ENCODE results near the gene BMERB1.
"Not testable (repeated sequence)": the region's sequence is repeated elsewhere in the genome, so short reads cannot be mapped to it uniquely, and the experiment has no call there.

BMERB1 gene

DNA sequence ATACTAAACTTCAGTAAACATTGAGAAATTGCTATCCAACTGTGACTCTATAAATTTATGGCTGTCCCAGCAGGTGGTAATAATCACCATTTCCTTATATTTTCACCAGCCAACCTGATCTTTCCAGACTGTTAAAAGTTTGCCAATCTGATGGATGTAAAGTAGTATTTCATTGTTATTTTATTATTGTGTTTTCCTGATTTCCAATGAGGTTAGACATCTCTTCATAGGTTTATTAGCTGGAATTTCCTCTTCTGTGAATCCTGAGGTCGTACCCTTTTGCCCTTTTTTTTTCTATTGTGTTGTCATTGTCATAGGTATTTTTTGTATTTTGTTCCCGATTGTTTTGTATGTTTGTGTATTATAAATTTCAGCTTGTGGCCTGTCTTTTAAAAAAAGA, 31.7 kb downstream of the BMERB1 start:
- DNase-seq: no peak

DNA sequence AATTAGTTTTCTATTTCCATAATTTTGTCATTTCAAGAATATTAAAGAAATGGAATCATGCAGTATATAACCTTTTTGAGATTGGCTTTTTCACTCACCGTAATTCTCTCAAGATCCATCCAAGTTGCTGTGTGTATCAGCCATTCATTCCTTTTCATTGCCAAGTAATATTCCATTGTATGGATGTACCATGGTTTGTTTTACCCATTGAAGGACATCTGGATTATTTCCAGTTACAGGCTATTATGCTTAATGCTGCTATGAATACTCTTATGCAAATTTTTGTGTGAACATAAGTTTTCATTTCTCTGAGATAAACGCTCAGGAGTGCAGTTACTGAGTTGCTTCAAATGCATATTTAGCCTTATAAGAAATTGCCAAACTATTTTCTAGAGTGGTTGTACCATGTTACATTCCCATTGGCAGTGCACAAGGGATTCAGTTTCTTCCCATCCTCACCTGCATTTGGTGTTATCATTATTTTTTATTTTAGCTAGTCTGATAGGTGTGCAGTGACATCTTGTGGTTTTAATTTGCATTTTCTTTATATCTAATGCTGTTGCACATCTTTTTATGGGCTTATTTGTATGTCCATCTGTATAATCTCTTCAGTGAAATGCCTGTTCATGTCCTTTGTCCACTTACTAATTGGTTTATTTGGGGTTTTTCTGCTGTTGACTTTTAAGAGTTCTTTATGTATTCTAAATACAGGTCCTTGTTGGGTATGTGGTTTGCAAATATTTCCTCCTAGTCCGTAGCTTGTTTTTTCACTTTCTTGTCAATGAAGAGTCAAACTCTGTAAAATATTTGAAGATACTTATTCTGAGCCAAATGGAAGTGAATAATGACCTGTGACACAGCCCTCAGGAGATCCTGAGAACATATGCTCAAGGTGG, 32.7 kb downstream of the BMERB1 start:
- DNase-seq: peak; percentile 53

DNA sequence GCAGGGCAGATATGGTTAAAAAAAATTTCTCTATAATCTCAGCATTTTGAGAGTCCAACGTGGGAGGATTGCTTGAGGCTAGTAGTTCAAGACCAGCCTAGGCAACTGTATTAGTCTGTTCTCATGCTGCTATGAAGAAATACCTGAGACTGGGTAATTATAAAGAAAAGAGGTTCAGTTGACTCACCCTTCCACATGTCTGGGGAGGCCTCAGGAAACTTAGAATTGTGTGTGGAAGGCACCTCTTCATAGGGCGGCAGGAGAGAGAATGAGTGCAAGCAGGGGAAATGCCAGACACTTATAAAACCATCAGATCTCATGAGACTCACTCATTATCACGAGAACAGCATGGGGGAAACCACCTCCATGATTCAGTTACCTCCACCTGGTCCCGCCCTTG, 42.6 kb downstream of the BMERB1 start:
- DNase-seq: not testable (repeated sequence)

DNA sequence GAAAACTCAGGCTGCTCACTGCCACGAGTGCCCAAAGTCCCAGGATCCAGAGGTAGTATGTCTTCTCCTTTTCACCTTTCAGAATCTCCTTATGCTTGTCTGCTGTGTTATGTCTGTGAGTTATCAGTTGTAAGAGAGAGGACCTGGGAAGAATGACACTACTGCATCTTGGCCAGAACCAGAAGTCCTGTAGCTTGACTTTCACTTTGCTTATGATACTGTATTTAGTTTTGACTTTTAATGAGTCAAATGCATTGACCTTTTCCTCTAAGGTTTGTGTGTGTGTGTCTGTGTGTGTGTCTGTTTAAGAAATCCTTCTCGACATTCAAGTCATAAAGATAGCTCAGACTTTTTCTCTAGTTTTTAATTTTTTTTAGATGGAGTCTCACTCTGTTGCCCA, 43.4 kb downstream of the BMERB1 start:
- no peak for DNase-seq

DNA sequence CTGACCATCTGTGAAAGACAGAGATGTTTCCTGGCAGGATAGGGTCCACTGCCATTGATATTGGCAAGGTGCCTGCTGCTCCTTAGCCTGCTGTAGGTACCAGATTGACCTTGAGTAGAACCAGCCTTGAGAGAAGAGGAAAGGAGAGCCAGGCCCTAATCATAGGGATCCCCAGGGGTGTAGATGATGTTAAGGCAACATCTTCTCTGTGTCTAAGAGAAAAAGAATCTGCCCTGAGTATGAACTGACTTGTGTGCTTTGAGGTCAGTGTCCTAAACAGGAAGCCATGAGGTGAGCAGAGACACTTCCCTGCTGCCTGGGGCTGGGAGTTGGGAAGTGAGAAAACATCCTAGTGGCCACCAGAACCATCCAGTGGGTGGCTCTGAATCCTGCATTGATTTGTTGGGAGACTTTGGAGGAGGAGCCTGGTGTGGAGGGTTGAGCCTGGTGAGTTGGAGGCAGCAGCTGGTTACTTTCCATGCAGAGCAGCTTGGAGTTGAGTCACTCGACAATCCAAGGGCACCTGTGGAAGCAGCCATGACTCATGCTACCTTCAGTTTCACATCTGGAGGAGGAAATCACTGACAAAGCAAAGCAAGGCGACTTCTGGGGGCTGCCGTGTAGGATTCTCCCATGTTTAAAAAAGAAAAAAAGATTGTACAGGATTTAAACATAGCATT, 47.8 kb downstream of the BMERB1 start:
- no peak for DNase-seq

DNA sequence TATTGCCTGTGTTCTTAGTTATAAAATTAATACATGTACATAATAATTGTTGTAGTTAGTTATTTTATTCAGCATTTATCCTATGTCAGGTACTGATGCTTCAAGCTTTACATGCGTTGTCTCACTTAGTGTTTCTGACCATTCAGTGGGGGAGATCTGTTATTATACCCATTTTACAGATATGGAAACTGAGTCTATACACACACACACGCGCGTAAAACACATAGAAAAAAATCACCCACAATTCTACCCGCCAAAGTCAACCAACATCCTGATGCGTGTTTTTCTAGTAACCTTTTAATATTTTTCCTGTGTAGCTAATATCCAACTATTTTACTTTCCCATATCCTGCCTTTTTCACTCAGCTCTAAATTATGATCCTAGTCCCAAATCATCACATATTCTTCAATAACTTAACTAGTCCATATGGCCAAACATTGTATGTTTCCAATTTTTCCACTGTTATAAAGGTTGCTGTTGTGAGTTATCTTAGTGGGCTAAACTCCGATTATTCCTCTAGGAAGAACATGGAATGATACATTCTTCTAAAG, 48.4 kb downstream of the BMERB1 start:
- no peak for DNase-seq

DNA sequence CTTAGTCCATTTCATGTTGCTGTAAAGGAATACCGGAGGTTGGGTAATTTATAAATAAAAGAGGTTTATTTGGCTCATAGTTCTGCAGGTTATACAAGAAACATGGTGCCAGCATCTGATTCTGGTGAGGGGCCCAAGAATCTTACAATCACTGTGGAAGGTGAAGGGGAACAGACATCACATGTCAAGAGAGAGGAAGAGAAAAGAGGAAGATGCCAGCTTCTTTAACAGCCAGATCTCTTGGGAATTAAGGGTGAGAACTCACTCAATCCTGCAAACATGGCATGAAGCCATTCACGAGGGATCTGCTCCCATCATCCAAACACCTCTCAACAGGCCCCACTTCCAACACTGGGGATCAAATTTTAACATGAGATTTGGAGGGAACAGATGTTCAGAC, 49.5 kb downstream of the BMERB1 start:
- DNase-seq: no peak

DNA sequence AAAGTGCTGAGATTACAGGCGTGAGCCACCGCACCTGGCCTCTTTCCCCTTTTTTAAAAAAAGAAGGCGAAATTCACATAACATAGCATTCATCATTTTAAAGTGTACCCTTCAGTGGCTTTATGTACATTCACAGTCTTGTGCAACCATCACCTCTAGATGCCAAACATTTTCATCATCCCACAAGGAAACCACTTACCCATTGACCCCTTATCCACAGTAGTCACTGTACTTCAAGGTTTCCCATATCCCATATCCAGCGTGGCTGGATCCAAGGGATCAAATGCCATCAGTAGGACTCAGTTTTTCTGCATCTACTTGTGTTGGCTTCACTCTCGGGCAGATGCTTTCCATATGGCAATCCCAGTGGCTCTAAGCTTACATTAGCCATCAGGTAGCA, 50.3 kb downstream of the BMERB1 start:
- DNase-seq: no peak

DNA sequence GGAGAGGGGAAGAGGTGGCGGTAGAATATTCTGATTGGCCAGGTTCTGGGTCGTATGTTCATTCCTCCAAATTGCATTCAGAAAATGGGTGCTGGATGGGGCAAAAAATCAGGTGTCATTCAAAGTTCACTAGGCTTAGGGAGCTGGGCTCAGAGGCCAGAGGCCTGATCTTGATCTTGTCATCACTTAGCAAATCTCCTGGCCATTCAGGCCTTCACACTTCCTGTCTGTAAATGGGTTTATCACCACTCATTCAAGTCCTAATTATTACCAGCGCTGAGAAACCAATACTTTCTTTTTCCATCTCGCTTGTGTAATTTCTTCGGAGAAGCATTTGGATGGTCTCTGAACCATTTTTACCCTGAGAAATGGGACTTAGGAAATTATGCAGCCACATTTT, 50.8 kb downstream of the BMERB1 start:
- no peak for DNase-seq

DNA sequence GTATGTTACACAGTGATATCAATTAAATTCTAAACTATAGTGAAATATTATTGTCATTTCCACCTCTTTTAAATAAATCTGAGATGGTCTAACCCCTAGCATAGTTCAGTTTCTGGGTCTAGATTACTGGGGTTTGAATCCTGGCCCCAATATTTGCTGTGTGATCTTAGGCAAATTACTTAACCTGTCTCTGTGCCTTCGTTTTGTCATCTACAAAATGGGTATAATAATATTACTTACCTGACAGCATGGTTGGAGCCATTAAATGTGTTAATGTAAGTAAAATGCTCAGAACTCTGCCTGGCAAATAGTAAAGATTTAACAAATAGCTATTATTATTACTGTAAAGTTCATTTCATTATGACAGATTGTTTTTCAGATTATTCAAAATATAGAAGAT, 52.3 kb downstream of the BMERB1 start:
- no peak for DNase-seq

DNA sequence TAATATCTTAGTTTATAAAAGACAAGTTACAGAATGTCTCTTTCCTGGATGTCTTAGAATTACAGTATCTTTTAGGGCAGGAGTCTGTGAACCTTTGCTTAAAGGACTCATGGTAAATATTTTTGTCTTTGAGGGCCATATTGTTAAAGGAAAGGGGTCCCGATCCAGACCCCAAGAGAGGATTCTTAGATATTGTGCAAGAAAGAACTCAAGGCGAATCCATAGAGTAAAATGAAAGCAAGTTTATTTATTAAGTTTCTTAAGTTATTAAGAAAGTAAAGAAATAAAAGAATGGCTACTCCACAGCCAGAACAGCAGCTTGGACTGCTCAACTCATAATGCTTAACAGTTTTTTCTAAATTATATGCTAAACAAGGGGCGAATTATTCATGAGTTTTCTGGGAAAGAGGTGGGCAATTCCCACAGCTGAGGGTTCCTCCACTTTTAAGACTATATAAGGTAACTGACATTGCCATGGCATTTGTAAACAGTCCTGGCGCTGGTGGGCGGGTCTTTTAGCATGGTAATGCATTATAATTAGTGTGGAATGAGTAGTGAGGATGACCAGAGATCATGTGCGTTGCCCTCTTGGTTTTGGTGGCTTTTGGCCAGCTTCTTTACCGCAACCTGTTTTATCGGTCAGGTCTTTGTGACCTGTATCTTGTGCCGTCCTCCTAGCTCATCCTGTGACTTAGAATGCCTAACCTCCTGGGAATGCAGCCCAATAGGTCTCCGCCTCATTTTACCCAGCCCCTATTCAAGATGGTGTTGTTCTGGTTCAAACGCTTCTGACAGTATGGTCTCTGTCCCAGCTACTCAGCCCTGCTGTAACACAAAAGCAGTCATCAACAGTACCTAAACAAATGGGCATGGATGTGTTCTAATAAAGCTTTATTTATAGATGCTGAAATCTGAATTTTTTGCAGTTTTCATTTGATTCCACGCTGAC, 53.2 kb downstream of the BMERB1 start:
- DNase-seq: no peak

DNA sequence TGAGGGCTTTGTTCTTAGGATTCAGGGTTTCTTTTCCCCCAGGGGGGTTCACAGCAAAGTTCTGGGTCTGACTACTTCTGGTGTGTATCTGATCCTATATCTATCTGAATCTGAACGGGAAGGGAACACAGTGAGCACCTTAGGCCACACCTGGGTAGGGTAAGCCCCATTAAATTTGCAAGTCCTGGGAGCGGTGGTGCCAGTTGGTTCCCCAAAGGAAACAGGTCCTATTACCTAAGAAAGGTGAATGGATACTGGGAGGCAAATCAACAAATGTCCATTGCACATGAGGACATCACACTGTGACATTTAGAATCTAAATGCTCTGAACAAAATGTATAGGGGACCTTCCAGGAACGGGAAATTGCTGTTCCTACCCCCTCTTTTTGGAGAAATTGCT, 54.6 kb downstream of the BMERB1 start:
- DNase-seq: no peak

DNA sequence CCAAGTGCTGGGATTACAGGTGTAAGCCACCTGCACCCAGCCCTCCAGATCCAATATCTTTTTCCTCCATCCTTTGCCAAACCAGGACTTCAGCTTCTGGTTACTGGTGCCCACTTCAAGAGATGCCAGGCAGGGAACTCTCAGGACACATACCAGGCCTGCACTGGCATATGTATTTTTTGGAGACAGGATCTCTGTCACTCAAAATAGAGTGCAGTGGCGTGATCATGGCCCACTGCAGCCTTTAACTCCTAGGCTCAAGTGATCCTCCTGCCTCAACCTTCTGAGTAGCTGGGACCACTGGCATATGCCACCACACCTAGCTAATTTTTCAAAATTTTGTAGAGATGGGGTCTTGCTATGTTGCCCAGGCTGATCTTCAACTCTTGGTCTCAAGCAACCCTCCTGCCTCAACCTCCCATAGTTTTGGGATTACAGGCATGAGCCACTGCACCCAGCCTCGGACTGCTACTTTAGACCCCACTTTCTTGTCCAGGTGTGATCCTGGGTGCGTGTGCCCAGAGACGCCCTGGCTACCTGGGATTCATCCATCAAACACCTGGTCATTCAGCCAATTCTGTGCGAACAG, 55.8 kb downstream of the BMERB1 start:
- DNase-seq: no peak

DNA sequence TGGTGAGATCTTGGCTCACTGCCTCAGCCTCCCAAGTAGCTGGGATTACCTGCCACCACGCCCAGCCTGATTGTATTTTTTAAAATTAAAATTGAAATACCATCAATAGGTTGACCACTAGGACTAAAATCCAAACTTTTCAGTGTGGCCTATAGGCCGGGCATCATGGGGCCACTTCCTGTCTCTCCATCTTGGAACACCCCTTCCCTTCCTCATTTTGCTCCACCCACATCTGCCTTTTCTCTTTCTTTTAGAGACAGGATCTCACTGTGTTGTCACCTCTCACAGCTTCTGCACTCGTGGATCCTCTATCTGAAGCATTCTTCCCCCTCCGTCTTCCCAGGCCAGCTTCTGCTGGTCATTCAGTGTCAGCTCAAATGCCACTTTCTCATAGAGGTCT, 57.0 kb downstream of the BMERB1 start:
- no peak for DNase-seq

DNA sequence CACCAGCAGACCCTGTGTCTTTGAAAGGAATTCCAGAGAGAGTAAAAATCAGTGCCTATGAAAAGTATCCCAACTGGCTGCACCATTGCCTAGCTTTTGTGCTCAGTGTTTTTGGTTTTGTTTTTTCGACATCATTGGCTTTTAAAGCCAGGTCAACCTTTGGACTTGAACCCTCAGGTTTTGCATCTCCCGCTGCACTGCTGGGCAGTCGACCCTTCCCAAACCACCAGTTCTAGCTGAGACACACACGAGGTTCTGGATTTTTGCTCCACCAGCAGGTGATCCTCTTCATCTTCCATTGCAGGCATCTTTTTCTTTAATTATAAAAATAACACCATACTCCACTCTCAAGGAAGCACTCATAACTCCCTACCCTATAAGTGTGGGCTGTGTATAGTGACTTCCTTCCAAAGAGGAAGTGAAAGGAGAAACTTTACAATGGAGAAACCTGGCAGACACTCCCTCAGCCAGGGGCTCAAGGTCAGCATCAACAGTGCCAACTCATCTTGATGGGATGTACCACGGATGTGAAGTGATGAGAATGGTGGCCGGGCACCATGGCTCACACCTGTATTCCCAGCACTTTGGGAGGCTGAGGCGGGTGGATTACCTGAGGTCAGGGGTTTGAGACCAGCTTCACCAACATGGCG, 57.8 kb downstream of the BMERB1 start:
- no peak for DNase-seq

DNA sequence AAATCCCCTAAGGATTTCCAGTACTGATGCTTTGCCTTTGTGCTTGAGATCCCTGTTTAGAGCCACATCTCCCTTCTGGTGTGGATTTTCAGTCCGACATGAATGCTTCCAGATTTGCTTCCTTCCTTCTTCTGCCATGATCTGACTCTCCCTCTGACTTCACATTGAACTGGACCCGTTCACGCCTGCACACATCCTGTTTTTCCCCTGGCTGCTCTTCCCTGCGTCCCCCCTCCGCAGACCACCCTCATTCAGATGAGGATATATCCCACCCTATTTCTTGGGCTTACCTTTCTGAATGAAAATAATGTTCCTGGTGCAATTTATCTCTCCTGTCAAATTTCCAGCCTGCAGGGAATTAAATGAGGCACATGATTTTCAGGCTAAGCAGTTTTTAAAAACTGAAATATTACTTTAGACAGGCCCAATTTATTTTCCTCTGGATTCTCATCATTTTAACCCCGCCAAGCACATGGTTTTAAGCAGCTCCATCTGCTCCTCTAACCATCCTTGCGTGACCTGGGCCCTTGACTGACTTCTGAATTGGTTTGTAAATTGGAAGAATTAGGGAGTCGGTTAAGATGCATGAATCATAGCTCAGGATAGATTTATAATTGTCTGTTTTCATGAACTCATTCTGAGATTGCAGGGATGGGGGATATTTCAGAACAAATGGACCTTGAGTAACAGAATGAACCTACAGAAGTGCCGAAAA, 59.2 kb downstream of the BMERB1 start:
- no peak for DNase-seq

DNA sequence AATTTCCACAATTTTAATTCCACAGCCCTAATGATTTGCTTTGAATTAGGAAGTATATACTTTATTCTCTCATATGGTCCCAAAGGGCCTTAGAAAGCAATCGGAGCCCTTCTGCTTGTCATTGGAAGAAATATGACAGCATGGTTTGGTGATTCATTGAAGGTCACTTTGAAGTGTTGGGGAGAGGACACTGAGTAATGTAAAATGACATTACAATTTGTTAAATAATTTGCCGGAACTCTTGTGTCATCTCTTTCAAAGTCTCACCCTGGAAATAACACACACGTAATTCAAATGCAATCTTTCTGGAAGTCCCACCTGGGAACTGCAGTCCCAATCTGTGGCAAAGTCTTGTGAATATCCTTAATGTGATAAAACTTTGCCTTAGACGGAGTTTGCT, 59.8 kb downstream of the BMERB1 start:
- DNase-seq: no peak

DNA sequence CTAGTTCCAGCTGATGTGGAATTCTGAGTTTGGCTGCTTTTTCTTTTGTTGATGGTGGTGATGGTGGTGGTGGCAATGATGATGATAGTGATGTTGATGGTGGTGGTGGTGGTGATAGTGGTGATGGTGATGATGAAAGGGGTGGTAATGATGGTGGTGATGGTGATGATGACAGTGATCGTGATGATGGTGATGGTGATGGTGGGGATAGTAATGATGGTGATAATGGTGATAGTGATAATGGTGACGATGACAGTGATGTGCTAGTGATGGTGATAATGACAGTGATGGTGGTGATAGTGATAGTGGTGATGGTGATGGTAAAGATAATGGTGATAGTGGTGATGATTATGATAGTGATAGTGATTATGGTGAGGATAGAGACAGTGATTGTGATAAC, 61.5 kb downstream of the BMERB1 start:
- no peak for DNase-seq

DNA sequence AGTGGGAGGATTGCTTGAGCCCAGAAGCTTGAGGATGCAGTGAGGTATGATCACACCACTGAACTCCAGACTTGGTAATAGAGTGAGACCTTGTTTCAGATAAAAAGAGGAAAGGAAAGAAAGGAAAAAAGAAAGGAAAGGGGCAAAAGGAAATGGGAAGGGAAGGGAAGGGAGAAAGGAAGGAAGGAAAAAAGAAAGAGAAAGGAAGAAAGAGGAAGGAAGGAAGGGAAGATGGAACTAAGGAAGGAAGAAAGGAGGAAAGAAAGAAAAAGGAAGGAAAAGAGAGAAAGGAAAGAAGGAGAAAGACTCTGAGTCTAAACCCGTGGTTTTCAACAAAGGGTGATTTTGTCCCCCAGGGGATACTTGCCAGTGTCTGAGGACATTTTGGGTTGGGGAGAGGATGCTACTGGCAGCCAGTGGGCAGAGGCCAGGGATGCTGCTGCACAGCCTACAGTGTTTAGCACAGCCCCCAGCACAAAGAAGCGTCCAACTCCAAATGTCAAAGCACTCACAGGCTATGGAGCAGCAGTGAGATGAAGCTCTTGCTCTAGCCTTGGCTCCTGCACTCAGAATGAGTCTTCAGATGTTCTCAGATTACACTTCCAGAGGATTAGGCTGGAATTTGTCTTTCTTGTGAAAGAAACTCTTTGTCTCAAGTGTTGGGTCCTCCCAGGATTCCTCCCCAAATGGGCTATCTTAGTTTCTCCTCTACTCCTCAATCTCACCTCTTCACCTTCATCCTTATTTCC, 64.2 kb downstream of the BMERB1 start:
- DNase-seq: no peak

DNA sequence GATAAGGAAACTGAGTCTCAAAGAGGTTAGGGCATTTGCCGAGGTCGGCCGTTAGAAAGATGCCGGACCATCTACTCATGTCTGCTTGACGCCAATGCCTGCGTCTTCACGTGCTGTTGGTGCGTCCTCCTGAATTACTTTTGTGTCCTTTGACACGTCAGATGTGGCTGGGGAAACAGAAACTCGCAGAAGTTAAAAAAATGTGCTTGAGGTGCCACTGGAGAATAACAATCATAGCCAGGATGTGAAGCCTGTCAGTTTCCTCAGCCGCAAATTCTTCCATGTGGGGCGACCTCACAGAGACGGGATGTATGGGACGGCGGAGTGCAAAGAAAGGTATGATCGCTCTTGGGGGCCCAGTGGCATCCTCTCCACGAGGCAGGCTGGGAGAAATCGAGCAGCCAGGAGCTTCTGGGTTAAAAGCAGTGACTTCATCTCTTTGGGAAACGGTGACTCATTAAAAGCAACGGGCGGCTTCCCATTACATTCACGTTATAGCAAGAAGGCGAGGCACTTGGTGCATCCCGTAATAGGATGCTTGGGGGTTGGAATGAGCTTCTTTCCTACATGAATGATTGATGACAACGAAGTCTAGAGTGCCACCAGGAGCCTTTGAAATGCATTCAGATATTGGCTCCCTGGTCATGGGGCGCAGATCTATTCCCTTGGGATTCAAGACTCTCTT, 67.8 kb downstream of the BMERB1 start:
- no peak for DNase-seq
